Testis (tissue), 3 donors: ENCODE results near the gene KAT6B. TPM values are rescaled to one million over a fixed set of nuclear protein-coding genes. Genes with fewer than 3 reads are reported as not detected.

Experiments
- DNase-seq: peaks from one replicate; pipeline ENCODE4 v3.0.0-alpha.2; 2019
- H3K27ac ChIP-seq, 2 donors: fragments of 200-600 bp; sonication (generic); one replicate each; pipeline ENCODE4 v1.5.1; 2019
- H3K27me3 ChIP-seq: fragments of 200-600 bp; sonication (generic); one replicate; pipeline ENCODE4 v1.5.1; 2019
- H3K36me3 ChIP-seq: fragments of 200-600 bp; sonication (generic); one replicate; pipeline ENCODE4 v1.5.1; 2017; ENCODE audit warnings: low read depth; ENCODE audit errors: missing control alignments
- H3K4me1 ChIP-seq: fragments of 200-600 bp; sonication (generic); one replicate; pipeline ENCODE4 v1.5.1; 2019
- H3K4me3 ChIP-seq, 2 donors: fragments of 200-600 bp; sonication (generic); one replicate each; pipeline ENCODE4 v1.5.1; 2017 to 2019
- H3K9me3 ChIP-seq: fragments of 200-600 bp; sonication (generic); one replicate; pipeline ENCODE4 v1.5.1; 2017
- POLR2A ChIP-seq: fragments of 450-650 bp; IDR thresholded peaks from one replicate; pipeline ENCODE4 v1.6.1; 2017; ENCODE audit warnings: antibody characterized with exemption, mild to moderate bottlenecking, moderate library complexity
- WGBS, 2 donors: methylation state at CpG; one replicate each; pipeline ENCODE4 v1.1.5; 2018; 5-methylcytosine and 5-hydroxymethylcytosine counted together
- intact Hi-C: fragments of 100-400 bp; cut with DNase I; formaldehyde crosslinking; loops from one replicate; pipeline ENCODE4 v1.15.1; 2023; ENCODE audit warnings: low total_unique reads
- polyA plus RNA-seq: library from polyadenylated mRNA; stranded (reverse); fragments of 350-450 nt; fragmentation: Illumina TruSeq; extraction: RNeasy Lipid Tissue Mini Kit (QIAGEN cat#74804); gene quantifications from one replicate; pipeline ENCODE4 v1.2.3, GENCODE V29; 2014; ENCODE audit warnings: low read depth, low replicate concordance; ENCODE audit not compliant: insufficient read depth
- total RNA-seq, 2 donors: library from RNA; depleted of rRNA; stranded (reverse); fragments of >200 nt; gene quantifications; one replicate each; pipeline ENCODE4 v1.2.3, GENCODE V29; 2016
- TF ChIP-seq, protein P1 (sequence below), 3 experiments: fragments of 450-650 bp in 2 of 3; fragments of 200-600 bp in 1 of 3; sonication (generic) in 1 of 3; IDR thresholded peaks; one replicate each; pipeline ENCODE4 v1.5.1; 2016 to 2019; ENCODE audit warnings: antibody characterized with exemption in 3 of 3, mild to moderate bottlenecking in 2 of 3, moderate library complexity in 1 of 3

The KAT6B gene
- total and polyA plus RNA-seq, 3 donors from 2014 or later: 23.9 to 109 (median 106) TPM

- Histone ChIP-seq H3K4me3 (no peak overlapping the region), H3K9me3 (no peaks in the 10 kb centered on the region), H3K27me3 (no peaks in the 10 kb centered on the region), H3K4me1 (no peaks in the 10 kb centered on the region), H3K27ac (no peak overlapping the region), H3K36me3 (no peaks in the 10 kb centered on the region)
- TF ChIP-seq, protein P1, sequence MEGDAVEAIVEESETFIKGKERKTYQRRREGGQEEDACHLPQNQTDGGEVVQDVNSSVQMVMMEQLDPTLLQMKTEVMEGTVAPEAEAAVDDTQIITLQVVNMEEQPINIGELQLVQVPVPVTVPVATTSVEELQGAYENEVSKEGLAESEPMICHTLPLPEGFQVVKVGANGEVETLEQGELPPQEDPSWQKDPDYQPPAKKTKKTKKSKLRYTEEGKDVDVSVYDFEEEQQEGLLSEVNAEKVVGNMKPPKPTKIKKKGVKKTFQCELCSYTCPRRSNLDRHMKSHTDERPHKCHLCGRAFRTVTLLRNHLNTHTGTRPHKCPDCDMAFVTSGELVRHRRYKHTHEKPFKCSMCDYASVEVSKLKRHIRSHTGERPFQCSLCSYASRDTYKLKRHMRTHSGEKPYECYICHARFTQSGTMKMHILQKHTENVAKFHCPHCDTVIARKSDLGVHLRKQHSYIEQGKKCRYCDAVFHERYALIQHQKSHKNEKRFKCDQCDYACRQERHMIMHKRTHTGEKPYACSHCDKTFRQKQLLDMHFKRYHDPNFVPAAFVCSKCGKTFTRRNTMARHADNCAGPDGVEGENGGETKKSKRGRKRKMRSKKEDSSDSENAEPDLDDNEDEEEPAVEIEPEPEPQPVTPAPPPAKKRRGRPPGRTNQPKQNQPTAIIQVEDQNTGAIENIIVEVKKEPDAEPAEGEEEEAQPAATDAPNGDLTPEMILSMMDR (IDR thresholded peaks at IDR 0.05): no peak
- TF ChIP-seq POLR2A: no peak
- intact Hi-C loops: no loop called here
- no peak for DNase-seq
- 74 to 87% methylated on average over 5 of the region's 5 CpGs for WGBS, 2 donors
Measured at GRCh38 chr10:74799721-74800221, 26.6 kb upstream of the KAT6B start.

GRCh38 chr10:74801447-74801846 lies 25.0 kb upstream of the KAT6B start:
- intact Hi-C loops: no loop called here

GRCh38 chr10:74808501-74808900 lies 17.9 kb upstream of the KAT6B start:
- Histone ChIP-seq H3K27ac (no peak overlapping the region), H3K27me3 (no peaks in the 10 kb centered on the region), H3K36me3 (no peaks in the 10 kb centered on the region), H3K4me1 (no peaks in the 10 kb centered on the region), H3K9me3 (no peaks in the 10 kb centered on the region), H3K4me3 (no peak overlapping the region)
- no peak for DNase-seq
- no peak for TF ChIP-seq POLR2A
- TF ChIP-seq, protein P1 (IDR thresholded peaks at IDR 0.05): no peak
- WGBS, 2 donors: 94 to 95% methylated on average over 4 of the region's 4 CpGs
- intact Hi-C loops: no loop called here

More at GRCh38 chr10:74801447-74801846, 25.0 kb upstream of the KAT6B start:
- Histone ChIP-seq H3K4me1 (no peaks in the 10 kb centered on the region), H3K27ac (no peak overlapping the region), H3K36me3 (no peaks in the 10 kb centered on the region), H3K4me3 (no peak overlapping the region), H3K27me3 (no peaks in the 10 kb centered on the region), H3K9me3 (no peaks in the 10 kb centered on the region)
- TF ChIP-seq POLR2A: no peak
- TF ChIP-seq, protein P1 (IDR thresholded peaks at IDR 0.05): no peak
- DNase-seq: no peak
- 94 to 96% methylated on average over 2 of the region's 2 CpGs for WGBS, 2 donors

DNA sequence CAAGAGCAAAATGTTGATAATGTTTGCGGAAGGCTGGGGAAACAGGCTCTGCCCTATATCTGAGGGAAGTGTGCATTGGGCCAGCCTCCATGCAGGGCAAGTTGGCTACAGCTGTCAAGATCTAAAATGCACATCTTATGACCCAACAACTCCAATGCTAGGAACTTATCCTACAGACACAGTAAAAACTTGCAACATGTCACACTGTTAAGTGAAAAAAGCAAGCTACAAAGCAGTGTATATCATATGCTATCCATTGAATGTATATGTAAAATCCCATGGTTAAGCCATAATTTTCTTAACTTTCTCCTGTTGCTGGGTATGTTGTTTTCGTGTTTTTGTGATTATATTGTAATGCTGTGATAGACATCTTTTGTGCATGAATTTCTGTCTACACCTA lies 16.3 kb upstream of the KAT6B start:
- no peak for DNase-seq
- Histone ChIP-seq H3K36me3 (no peaks in the 10 kb centered on the region), H3K4me3 (no peak overlapping the region), H3K27ac (no peak overlapping the region), H3K27me3 (no peaks in the 10 kb centered on the region), H3K9me3 (no peaks in the 10 kb centered on the region), H3K4me1 (no peaks in the 10 kb centered on the region)
- intact Hi-C loops: no loop called here
- WGBS, 2 donors: 97 to 98% methylated on average over 2 of the region's 2 CpGs
- TF ChIP-seq POLR2A: no peak
- TF ChIP-seq, protein P1 (IDR thresholded peaks at IDR 0.05): no peak
